Measurements from ENCODE around the gene SLC2A11. TPM values are rescaled to one million over a fixed set of nuclear protein-coding genes. Genes with fewer than 3 reads are reported as not detected.
A peak's percentile ranks its signal among the peaks of the same experiment; 100 is the strongest.

The SLC2A11 gene
- total and polyA plus RNA-seq, 2 donors from 2014 or later, result 23.7 to 28.9 TPM

DNA sequence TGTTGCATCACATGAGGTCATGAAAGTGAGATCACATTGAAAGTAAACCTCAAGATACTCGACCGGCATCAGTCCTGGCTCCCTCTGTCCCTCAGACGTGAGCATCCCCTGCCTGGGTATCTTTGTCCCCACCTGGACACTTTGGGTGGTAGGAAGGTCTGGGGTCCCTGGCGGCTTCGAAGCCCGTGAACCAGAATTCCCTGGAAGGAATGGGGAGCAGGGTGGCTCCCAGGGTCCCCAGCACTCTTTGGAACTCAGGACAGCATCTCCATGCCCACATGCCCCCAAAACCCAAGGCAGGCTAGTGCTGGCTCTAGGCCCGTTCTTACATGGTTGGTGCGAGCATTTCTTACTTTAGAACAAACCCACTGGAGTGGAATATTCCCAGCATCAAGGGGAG lies 26.4 kb upstream of the SLC2A11 start:
- peaks cover 2 to 34% (median 18%) of the 10 kb centered on the region in 3 donors for H3K36me3 ChIP-seq (ENCODE audit: control insufficient read depth in 2 of 3, insufficient read depth in 3 of 3, low read length in 3 of 3)

DNA sequence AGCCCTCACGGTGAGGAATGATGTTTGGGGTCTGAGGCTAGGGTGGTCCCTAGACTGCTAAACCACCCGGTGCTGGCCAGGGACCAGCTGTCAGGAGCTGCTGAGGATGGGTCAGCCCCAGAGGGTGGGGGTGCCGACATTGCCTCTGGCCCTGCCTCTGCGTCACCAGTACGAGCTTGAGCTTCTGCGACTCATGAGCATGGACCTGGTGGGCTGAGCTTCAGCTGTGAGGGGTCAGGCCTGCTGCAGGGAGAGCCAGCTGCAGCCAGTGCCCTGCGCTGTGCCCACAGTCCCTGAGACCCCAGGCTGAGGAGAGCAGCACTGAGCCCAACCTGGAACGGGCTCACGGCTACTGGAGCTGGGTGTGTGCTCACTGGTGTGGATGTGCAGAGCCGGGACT lies 25.9 kb upstream of the SLC2A11 start:
- DNase-seq, result peak in 1 of 5 donors; percentile 54
- intact Hi-C loops (cut with DNase I), result no loop called here
- Histone ChIP-seq H3K27me3 (ENCODE audit: control insufficient read depth, insufficient read depth, low read length) (no peaks in the 10 kb centered on the region), H3K4me1 (ENCODE audit: control insufficient read depth in 2 of 3, insufficient read depth in 2 of 3, low read depth in 1 of 3, low read length in 3 of 3) (peaks cover 0 to 3% (median 0%) of the 10 kb centered on the region in 3 donors), H3K27ac (ENCODE audit: low read depth in 2 of 2, low read length in 2 of 2) (no peak overlapping the region), H3K9ac (ENCODE audit: low read length in 3 of 3) (no peak overlapping the region), H3K9me3 (ENCODE audit: control insufficient read depth in 2 of 3, insufficient read depth in 1 of 3, low read length in 3 of 3) (no peaks in the 10 kb centered on the region), H3K4me3 (ENCODE audit: low read length in 3 of 3) (no peak overlapping the region), H3K36me3 (ENCODE audit: control insufficient read depth in 2 of 3, insufficient read depth in 3 of 3, low read length in 3 of 3) (peaks cover 0 to 34% (median 15%) of the 10 kb centered on the region in 3 donors)
- TF ChIP-seq, protein P1, sequence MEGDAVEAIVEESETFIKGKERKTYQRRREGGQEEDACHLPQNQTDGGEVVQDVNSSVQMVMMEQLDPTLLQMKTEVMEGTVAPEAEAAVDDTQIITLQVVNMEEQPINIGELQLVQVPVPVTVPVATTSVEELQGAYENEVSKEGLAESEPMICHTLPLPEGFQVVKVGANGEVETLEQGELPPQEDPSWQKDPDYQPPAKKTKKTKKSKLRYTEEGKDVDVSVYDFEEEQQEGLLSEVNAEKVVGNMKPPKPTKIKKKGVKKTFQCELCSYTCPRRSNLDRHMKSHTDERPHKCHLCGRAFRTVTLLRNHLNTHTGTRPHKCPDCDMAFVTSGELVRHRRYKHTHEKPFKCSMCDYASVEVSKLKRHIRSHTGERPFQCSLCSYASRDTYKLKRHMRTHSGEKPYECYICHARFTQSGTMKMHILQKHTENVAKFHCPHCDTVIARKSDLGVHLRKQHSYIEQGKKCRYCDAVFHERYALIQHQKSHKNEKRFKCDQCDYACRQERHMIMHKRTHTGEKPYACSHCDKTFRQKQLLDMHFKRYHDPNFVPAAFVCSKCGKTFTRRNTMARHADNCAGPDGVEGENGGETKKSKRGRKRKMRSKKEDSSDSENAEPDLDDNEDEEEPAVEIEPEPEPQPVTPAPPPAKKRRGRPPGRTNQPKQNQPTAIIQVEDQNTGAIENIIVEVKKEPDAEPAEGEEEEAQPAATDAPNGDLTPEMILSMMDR (IDR thresholded peaks at IDR 0.05; ENCODE audit: borderline replicate concordance, extremely low read depth, insufficient read depth), result no peak
- FAIRE-seq, result no peak

More for the DNA sequence above, 26.4 kb upstream of the SLC2A11 start:
- Histone ChIP-seq H3K4me3 (ENCODE audit: low read length in 3 of 3) (no peak overlapping the region), H3K9ac (ENCODE audit: low read length in 3 of 3) (no peak overlapping the region), H3K9me3 (ENCODE audit: control insufficient read depth in 2 of 3, insufficient read depth in 1 of 3, low read length in 3 of 3) (no peaks in the 10 kb centered on the region), H3K27me3 (ENCODE audit: control insufficient read depth, insufficient read depth, low read length) (no peaks in the 10 kb centered on the region), H3K27ac (ENCODE audit: low read depth in 2 of 2, low read length in 2 of 2) (no peak overlapping the region), H3K4me1 (ENCODE audit: control insufficient read depth in 2 of 3, insufficient read depth in 2 of 3, low read depth in 1 of 3, low read length in 3 of 3) (peaks cover 0 to 3% (median 0%) of the 10 kb centered on the region in 3 donors)
- TF ChIP-seq, protein P1 (IDR thresholded peaks at IDR 0.05; ENCODE audit: borderline replicate concordance, extremely low read depth, insufficient read depth), result no peak
- intact Hi-C loops (cut with DNase I), result no loop called here
- DNase-seq (peak in 1 of 5 donors; percentile 25), FAIRE-seq (no peak)

DNA sequence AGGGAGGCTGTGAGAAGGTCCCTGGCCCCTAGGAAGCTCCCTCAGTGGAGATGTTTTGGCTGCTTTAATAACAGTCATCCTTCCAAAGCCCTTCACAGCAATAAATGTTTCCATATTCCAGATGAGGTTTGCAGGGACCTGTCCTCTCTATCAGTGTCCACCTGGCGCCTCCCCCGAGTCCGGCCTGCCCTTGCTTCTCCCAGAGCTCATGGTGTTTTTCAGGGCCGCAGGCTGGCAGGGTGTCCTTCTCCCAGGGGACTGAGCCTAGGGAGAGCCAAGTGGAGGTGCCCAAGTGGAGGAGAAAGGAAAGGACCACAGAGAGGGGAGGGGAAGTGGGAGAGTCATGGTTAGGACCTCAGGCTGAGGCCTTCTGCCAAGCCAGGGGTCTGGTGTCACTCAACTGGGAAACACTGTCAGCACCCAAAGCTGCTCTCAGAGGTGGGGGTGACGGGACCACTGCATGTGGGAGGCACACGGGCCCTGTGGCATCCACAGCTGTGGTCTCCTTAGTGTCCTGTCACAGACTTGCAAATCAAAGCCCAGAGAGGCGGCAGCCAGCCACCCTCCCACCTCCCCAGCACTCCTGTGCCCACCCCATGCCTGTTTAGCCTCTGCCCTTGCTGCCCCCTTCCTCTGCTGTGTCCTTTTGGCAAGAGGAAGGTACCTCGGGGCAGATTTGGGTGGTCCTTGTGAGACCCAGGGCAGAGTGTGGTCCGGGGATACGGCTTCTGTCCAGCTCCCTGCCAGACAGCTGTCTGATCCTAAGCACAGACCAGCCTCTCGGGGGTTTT lies 25.3 kb upstream of the SLC2A11 start:
- Histone ChIP-seq H3K4me1 (ENCODE audit: control insufficient read depth in 2 of 3, insufficient read depth in 2 of 3, low read depth in 1 of 3, low read length in 3 of 3) (peaks cover 0 to 3% (median 0%) of the 10 kb centered on the region in 3 donors), H3K9me3 (ENCODE audit: control insufficient read depth in 2 of 3, insufficient read depth in 1 of 3, low read length in 3 of 3) (no peaks in the 10 kb centered on the region), H3K27ac (ENCODE audit: low read depth in 2 of 2, low read length in 2 of 2) (no peak overlapping the region), H3K4me3 (ENCODE audit: low read length in 3 of 3) (no peak overlapping the region), H3K27me3 (ENCODE audit: control insufficient read depth, insufficient read depth, low read length) (no peaks in the 10 kb centered on the region), H3K36me3 (ENCODE audit: control insufficient read depth in 2 of 3, insufficient read depth in 3 of 3, low read length in 3 of 3) (peaks cover 0 to 34% (median 10%) of the 10 kb centered on the region in 3 donors), H3K9ac (ENCODE audit: low read length in 3 of 3) (no peak overlapping the region)
- intact Hi-C loops (cut with DNase I), result no loop called here
- FAIRE-seq (no peak), DNase-seq (peak in 1 of 5 donors; percentile 44)
- TF ChIP-seq, protein P1 (IDR thresholded peaks at IDR 0.05; ENCODE audit: borderline replicate concordance, extremely low read depth, insufficient read depth), result no peak
